Ishikawa (cell line): ENCODE data around the gene MAPKBP1.

ENCODE experiments used
- CEBPB ChIP-seq: IDR thresholded peaks from 2 replicates; pipeline ENCODE4 v1.6.1; 2012
- CREB1 ChIP-seq: IDR thresholded peaks from 2 replicates; pipeline ENCODE4 v1.6.1; 2012; ENCODE audit warnings: low read depth
- EGR1 ChIP-seq: IDR thresholded peaks from 2 replicates; pipeline ENCODE4 v1.6.1; 2012
- EP300 ChIP-seq: IDR thresholded peaks from 2 replicates; pipeline ENCODE4 v1.6.1; 2012; ENCODE audit warnings: borderline replicate concordance
- FOXM1 ChIP-seq: IDR thresholded peaks from 2 replicates; pipeline ENCODE4 v1.6.1; 2012; ENCODE audit warnings: low read depth, borderline replicate concordance
- NFIC ChIP-seq: IDR thresholded peaks from 2 replicates; pipeline ENCODE4 v1.6.1; 2012
- RAD21 ChIP-seq: IDR thresholded peaks from 2 replicates; pipeline ENCODE4 v1.6.1; 2012; ENCODE audit warnings: low read depth
- TAF1 ChIP-seq: IDR thresholded peaks from 2 replicates; pipeline ENCODE4 v1.6.1; 2012; ENCODE audit warnings: low read depth, mild to moderate bottlenecking
- TCF12 ChIP-seq: IDR thresholded peaks from 2 replicates; pipeline ENCODE4 v1.6.1; 2012; ENCODE audit warnings: low read depth
- TEAD4 ChIP-seq: IDR thresholded peaks from 2 replicates; pipeline ENCODE4 v1.6.1; 2012
- YY1 ChIP-seq: IDR thresholded peaks from 2 replicates; pipeline ENCODE4 v1.6.1; 2012; ENCODE audit warnings: low read depth
- ZBTB7A ChIP-seq: IDR thresholded peaks from 2 replicates; pipeline ENCODE4 v1.6.1; 2012; ENCODE audit warnings: low read depth
- TF ChIP-seq, protein P1 (sequence below): IDR thresholded peaks from 2 replicates; pipeline ENCODE4 v1.6.1; 2012; ENCODE audit warnings: low read depth, mild to moderate bottlenecking
- TF ChIP-seq, protein P2 (sequence below): IDR thresholded peaks from 2 replicates; pipeline ENCODE4 v1.6.1; 2012
- TF ChIP-seq, protein P3 (sequence below): IDR thresholded peaks from 2 replicates; pipeline ENCODE4 v1.6.1; 2012

Gene MAPKBP1, protein sequence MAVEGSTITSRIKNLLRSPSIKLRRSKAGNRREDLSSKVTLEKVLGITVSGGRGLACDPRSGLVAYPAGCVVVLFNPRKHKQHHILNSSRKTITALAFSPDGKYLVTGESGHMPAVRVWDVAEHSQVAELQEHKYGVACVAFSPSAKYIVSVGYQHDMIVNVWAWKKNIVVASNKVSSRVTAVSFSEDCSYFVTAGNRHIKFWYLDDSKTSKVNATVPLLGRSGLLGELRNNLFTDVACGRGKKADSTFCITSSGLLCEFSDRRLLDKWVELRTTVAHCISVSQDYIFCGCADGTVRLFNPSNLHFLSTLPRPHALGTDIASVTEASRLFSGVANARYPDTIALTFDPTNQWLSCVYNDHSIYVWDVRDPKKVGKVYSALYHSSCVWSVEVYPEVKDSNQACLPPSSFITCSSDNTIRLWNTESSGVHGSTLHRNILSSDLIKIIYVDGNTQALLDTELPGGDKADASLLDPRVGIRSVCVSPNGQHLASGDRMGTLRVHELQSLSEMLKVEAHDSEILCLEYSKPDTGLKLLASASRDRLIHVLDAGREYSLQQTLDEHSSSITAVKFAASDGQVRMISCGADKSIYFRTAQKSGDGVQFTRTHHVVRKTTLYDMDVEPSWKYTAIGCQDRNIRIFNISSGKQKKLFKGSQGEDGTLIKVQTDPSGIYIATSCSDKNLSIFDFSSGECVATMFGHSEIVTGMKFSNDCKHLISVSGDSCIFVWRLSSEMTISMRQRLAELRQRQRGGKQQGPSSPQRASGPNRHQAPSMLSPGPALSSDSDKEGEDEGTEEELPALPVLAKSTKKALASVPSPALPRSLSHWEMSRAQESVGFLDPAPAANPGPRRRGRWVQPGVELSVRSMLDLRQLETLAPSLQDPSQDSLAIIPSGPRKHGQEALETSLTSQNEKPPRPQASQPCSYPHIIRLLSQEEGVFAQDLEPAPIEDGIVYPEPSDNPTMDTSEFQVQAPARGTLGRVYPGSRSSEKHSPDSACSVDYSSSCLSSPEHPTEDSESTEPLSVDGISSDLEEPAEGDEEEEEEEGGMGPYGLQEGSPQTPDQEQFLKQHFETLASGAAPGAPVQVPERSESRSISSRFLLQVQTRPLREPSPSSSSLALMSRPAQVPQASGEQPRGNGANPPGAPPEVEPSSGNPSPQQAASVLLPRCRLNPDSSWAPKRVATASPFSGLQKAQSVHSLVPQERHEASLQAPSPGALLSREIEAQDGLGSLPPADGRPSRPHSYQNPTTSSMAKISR (N-terminal part only)

DNA sequence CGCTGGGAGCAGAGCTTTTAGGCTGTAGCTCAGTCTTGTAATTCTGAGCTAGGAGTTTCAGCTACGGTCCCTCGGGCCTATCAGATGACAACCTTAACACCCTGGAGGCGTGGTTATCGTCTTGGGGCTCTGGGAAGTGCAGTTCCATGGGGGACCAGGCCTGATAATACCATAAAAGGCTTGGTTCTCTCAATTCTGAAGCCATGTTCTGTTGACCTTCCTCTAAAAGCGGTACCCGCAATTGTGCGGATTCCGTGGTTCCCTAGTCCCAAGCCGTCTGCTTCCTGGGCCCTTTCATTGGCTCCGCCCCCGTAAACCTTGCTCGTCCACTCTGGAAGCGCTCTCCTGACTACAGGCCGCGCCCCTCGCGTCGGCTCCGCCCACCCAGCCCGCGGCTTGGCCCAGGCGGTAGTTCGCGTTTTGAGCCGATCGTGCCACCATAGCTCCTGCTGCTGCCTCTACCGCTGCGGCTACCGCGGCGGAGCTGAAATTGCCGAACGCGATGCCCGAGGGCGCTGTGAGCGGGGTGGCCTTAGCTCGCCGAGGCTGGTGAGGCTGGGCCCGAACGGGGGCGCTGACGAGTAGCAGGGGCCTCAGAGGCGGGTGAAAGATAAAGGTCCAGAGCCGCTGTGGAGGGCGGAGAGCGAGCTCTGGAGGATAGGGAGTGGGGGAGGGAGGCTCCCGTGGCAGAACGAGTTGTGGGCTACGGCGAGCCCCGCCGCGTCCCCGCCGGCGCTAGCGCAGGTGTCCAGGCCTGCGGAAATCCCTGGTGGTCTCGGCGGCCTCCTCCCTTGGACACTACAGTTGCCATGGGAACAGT is at the start of gene MAPKBP1:
TSS of gene MAPKBP1 (plus strand) at position 423 of the 820 bp plus-strand sequence. CDS start 792 bp downstream, outside the sequence.
- TF ChIP-seq CEBPB (no peak), EGR1 (no peak), TAF1 (peak; percentile 77), NFIC (peak; percentile 46; the same call in 1 of the 2 replicates), RAD21 (peak; percentile 52; the same call in 1 of the 2 replicates), TCF12 (peak; percentile 76; the same call in 1 of the 2 replicates), FOXM1 (no peak), YY1 (peak; percentile 65; the same call in 1 of the 2 replicates), EP300 (peak; percentile 28; the same call in 1 of the 2 replicates), CREB1 (no peak), ZBTB7A (no peak), TEAD4 (peak; percentile 5; the same call in 1 of the 2 replicates)
- TF ChIP-seq, protein P1, sequence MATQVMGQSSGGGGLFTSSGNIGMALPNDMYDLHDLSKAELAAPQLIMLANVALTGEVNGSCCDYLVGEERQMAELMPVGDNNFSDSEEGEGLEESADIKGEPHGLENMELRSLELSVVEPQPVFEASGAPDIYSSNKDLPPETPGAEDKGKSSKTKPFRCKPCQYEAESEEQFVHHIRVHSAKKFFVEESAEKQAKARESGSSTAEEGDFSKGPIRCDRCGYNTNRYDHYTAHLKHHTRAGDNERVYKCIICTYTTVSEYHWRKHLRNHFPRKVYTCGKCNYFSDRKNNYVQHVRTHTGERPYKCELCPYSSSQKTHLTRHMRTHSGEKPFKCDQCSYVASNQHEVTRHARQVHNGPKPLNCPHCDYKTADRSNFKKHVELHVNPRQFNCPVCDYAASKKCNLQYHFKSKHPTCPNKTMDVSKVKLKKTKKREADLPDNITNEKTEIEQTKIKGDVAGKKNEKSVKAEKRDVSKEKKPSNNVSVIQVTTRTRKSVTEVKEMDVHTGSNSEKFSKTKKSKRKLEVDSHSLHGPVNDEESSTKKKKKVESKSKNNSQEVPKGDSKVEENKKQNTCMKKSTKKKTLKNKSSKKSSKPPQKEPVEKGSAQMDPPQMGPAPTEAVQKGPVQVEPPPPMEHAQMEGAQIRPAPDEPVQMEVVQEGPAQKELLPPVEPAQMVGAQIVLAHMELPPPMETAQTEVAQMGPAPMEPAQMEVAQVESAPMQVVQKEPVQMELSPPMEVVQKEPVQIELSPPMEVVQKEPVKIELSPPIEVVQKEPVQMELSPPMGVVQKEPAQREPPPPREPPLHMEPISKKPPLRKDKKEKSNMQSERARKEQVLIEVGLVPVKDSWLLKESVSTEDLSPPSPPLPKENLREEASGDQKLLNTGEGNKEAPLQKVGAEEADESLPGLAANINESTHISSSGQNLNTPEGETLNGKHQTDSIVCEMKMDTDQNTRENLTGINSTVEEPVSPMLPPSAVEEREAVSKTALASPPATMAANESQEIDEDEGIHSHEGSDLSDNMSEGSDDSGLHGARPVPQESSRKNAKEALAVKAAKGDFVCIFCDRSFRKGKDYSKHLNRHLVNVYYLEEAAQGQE, result no peak
- TF ChIP-seq, protein P2, sequence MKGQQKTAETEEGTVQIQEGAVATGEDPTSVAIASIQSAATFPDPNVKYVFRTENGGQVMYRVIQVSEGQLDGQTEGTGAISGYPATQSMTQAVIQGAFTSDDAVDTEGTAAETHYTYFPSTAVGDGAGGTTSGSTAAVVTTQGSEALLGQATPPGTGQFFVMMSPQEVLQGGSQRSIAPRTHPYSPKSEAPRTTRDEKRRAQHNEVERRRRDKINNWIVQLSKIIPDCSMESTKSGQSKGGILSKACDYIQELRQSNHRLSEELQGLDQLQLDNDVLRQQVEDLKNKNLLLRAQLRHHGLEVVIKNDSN, result peak; percentile 25; the same call in 1 of the 2 replicates
- TF ChIP-seq, protein P3, sequence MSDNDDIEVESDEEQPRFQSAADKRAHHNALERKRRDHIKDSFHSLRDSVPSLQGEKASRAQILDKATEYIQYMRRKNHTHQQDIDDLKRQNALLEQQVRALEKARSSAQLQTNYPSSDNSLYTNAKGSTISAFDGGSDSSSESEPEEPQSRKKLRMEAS, result peak; percentile 85

DNA sequence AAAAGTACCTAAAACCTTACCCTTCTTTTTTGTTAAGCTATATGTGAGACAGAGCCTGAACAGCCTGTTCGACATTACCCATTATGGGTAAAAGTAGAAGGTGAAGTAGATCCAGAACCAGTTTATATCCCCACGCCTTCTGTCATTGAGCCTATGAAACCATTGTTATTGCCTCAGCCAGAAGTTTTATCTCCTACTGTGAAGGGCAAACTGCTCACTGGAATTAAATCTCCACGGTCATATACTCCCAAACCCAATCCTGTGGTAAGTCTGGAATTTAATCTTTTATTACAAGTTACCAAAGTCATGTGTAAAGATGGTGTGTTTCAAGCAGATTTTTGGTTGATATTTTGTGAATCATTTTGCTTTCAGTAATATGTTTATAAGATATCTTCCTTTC is 47.1 kb upstream of the MAPKBP1 start:
- no peak for TF ChIP-seq TAF1
- no peak for TF ChIP-seq RAD21
- no peak for TF ChIP-seq CEBPB
- TF ChIP-seq, protein P1, result no peak
- TF ChIP-seq, protein P2, result no peak
- no peak for TF ChIP-seq FOXM1
- no peak for TF ChIP-seq NFIC
- no peak for TF ChIP-seq EGR1
- no peak for TF ChIP-seq YY1
- TF ChIP-seq CREB1, result no peak

DNA sequence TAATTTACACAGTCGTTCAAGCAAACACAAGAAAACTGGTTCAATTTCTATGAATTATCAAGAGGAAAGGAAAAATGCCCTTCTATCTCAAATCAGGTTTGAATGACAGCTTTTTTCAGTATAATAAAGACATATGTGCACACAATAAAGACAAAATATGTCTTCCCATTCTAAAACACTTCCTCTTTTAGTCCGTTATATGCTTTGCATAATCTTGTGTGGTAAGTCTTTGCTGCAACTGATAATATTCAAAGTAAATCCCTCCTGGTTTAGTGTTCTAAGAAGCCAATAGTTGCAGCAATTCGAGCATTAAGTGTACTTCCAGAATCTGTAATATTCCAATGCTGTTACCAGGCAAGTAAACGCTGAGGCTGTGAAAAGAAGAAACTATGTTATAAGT is 43.7 kb upstream of the MAPKBP1 start:
- TF ChIP-seq TCF12 (no peak), EP300 (no peak), CREB1 (no peak), RAD21 (no peak), FOXM1 (no peak), EGR1 (no peak), ZBTB7A (no peak), CEBPB (no peak), NFIC (no peak), TAF1 (no peak), TEAD4 (no peak)
- TF ChIP-seq, protein P3, result no peak
- TF ChIP-seq, protein P1, result no peak
